AG10803 (cell line): ENCODE results near the gene KCNJ4.

Experiments
- DNase-seq: peaks from one replicate; pipeline ENCODE4 v3.0.0; 2010; ENCODE audit warnings: low read depth
- H3K4me3 ChIP-seq: 2 replicates; pipeline ENCODE4 v1.5.1; 2011; ENCODE audit warnings: mild to moderate bottlenecking, low read length, control low read depth
- CTCF ChIP-seq: conservative IDR thresholded peaks from 2 replicates; pipeline ENCODE4 v1.5.1; 2011; ENCODE audit warnings: mild to moderate bottlenecking, low read length, control low read depth, inconsistent platforms

Gene KCNJ4

DNA sequence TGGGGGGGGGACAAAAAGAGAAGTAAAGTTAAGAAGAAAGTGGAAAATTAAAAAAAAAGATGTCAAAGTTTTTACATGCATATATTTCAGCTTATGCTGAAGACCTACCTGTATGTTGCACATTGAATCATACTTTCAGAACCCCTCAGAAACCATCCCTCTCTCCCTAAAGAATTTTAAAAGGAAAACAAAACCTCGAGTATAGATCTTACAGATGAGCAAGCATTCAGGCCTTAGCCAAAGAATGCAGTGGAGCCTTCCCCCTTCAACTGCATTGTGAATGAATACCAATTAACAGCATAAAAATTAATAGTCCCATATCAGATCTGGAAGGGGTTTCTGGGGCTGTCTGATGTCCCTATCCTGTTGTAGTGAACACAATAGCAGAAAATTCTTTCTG, 29.2 kb upstream of the KCNJ4 start:
- no peak for TF ChIP-seq CTCF
- no peak overlapping the region for H3K4me3 ChIP-seq
- no peak for DNase-seq

- DNase-seq: no peak
- no peak overlapping the region for H3K4me3 ChIP-seq
- TF ChIP-seq CTCF: no peak
Observed at GRCh38 chr22:38482662-38483308, 27.8 kb upstream of the KCNJ4 start.

DNA sequence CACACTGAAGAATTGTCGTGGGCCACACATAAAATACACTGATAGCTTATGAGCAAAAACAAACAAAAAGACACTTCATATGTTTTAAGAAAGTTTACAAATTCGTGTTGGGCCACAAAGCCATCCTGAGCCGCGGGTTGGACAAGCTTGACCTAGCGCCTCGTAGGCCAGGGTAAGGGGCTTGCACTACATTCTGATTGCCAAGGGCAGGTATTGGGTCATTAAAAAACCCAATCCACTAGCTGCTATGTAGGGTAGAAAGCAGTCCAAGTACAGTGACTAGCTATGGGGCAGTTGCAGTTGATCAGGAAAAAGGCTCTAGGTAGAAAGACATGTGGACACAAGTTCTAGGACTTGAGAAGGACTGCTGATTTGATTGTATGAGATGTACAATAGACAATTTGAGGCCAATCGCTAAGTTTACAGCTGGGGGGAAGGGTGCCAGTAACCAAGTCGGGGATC, 26.9 kb upstream of the KCNJ4 start:
- DNase-seq: no peak
- no peak for TF ChIP-seq CTCF
- no peak overlapping the region for H3K4me3 ChIP-seq

- H3K4me3 ChIP-seq: no peak overlapping the region
- no peak for DNase-seq
- TF ChIP-seq CTCF: no peak
Observed at GRCh38 chr22:38481162-38481870, 26.3 kb upstream of the KCNJ4 start.

DNA sequence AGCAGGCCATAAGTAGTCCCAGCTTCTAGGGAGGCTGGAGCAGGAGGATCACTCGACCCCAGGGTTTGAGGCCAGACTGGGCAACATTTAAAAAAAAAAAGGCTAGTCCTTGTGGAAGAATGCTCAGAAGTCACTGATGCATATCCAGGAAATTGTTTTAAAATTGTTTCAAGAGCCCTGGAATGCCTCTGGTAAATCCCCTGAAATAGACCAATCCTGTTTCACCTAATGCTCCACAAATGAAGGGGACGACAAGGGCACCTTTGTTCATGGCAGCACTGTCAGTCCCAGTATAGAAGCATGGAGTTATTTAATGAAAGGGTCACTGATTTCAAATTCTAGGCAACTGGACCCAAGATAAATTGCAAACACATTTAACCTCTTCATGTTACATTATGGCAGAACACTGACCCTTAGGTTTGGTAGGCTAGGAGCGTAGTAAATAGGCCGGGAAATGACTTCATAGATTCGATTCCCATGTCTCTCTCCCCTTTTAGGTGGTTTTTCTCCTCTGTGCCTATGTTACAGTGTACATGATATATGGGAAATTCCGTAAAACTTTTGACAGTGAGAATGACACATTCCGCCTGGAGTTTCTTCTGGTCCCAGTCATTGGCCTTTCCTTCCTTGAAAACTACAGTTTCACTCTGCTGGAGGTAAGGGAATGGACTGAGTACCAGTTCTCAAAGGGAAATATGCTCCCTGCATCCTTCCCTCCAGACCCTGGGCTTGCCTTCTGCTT, 24.3 kb upstream of the KCNJ4 start:
- DNase-seq: no peak
- H3K4me3 ChIP-seq: no peak overlapping the region
- no peak for TF ChIP-seq CTCF

DNA sequence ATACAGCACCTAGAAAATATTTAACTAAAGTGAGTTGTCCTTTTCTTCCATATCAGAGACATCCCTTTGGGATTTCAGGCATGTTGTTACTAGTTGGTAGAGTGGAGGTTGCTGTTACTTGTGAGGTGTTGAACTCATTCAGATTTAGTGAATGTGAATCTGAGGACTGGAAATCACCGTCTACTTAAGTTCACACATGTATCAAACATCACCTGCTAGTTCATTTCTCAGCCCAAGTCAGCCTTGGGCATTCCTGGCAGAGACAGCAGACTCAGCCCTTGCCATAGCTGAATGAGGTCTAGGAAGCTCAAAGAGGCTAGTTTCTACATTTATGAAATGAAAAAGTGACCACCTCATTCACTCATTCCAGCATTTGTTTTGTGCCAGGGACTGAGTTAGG, 22.6 kb upstream of the KCNJ4 start:
- no peak overlapping the region for H3K4me3 ChIP-seq
- TF ChIP-seq CTCF: no peak
- no peak for DNase-seq
